SU-DHL-6 (cell line): ENCODE measurements around the gene MGMT.

Experiments used
- EZH2phosphoT487 ChIP-seq: fragments of 200-600 bp; sonication (generic), shearing (Covaris generic); conservative IDR thresholded peaks from 2 replicates; pipeline ENCODE4 v1.6.1; 2018; ENCODE audit warnings: mild to moderate bottlenecking, antibody characterized with exemption, low read length, moderate library complexity, mixed read lengths
- TF ChIP-seq, protein P1 (sequence below): fragments of 200-600 bp; sonication (generic); IDR thresholded peaks from one replicate; pipeline ENCODE4 v1.5.1; 2017; ENCODE audit warnings: antibody characterized with exemption, mild to moderate bottlenecking, low read length, moderate library complexity; ENCODE audit not compliant: insufficient read depth, poor library complexity, severe bottlenecking

DNA sequence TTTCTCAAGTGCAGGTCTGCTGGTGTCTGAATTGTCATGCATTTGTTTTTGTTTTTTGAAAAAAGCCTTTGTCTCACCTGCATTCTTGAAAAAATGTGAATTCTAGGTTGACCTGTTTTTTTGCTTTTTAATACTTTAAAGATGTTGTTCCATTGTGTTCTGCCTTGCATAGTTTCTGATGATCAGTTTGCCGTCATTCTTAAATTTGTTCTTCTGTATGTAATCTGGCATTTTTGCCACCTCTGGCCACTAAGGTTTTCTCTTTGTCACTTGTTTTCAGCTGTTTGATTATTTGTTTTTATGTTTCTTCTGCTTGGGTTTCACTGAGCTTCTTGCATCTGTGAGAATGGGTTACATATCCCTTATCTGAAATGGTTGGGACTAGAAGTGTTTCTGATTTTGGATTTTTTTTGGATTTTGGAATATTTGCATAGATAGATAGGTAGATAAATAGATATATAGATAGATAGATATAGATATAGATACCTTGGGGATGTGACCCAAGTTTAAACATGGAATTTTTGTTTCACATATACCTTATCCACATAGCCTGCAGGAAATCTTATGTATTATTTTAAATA lies 16.5 kb downstream of the MGMT start:
- TF ChIP-seq, protein P1, sequence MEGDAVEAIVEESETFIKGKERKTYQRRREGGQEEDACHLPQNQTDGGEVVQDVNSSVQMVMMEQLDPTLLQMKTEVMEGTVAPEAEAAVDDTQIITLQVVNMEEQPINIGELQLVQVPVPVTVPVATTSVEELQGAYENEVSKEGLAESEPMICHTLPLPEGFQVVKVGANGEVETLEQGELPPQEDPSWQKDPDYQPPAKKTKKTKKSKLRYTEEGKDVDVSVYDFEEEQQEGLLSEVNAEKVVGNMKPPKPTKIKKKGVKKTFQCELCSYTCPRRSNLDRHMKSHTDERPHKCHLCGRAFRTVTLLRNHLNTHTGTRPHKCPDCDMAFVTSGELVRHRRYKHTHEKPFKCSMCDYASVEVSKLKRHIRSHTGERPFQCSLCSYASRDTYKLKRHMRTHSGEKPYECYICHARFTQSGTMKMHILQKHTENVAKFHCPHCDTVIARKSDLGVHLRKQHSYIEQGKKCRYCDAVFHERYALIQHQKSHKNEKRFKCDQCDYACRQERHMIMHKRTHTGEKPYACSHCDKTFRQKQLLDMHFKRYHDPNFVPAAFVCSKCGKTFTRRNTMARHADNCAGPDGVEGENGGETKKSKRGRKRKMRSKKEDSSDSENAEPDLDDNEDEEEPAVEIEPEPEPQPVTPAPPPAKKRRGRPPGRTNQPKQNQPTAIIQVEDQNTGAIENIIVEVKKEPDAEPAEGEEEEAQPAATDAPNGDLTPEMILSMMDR: no peak
- TF ChIP-seq EZH2phosphoT487: no peak
